AG04450 (cell line): ENCODE results near the gene PRPF4. TPM values are rescaled to one million over a fixed set of nuclear protein-coding genes. Genes with fewer than 3 reads are reported as not detected.
"Not testable (repeated sequence)": the region's sequence is repeated elsewhere in the genome, so short reads cannot be mapped to it uniquely, and the experiment has no call there.

ENCODE experiments used
- CTCF ChIA-PET: fragments of 300-600, 350-600 bp; formaldehyde crosslinking; extraction: SDS; loops from one replicate; lab custom pipeline; 2022; ENCODE audit warnings: antibody characterized with exemption, inconsistent platforms; lab: Charles Lee
- POLR2A ChIA-PET: fragments of 350-600 bp; formaldehyde crosslinking; extraction: SDS; loops from one replicate; lab custom pipeline; 2021; ENCODE audit warnings: antibody characterized with exemption, inconsistent platforms; lab: Yijun Ruan, JAX
- DNase-seq: peaks from one replicate; pipeline ENCODE4 v3.0.0-alpha.2; 2011; ENCODE audit warnings: low read depth, low spot score
- H3K27ac ChIP-seq: one replicate; pipeline ENCODE4 v1.5.1; 2012; ENCODE audit warnings: low read depth, low read length, control low read depth
- H3K27me3 ChIP-seq: one replicate; pipeline ENCODE4 v1.6.0; 2012; ENCODE audit warnings: low read length; ENCODE audit not compliant: control insufficient read depth, insufficient read depth
- H3K4me3 ChIP-seq: 2 replicates; pipeline ENCODE4 v1.5.1; 2011; ENCODE audit warnings: mild to moderate bottlenecking, low read depth, low read length, control low read depth
- H3K9me3 ChIP-seq: 2 replicates; pipeline ENCODE4 v1.5.1; 2012; ENCODE audit warnings: low read length; ENCODE audit not compliant: control insufficient read depth, insufficient read depth
- polyA plus RNA-seq: library from polyadenylated mRNA; depleted of rRNA; stranded (reverse); fragments of >200 nt; gene quantifications from 2 replicates; pipeline ENCODE4 v1.2.3, GENCODE V29; 2011
- TF ChIP-seq, protein P1 (sequence below): IDR thresholded peaks from 2 replicates; pipeline ENCODE4 v1.5.1; 2011; ENCODE audit warnings: low read depth, low read length, control low read depth, inconsistent platforms

PRPF4 gene
- polyA plus RNA-seq, 1 experiment = 20.9 TPM

DNA sequence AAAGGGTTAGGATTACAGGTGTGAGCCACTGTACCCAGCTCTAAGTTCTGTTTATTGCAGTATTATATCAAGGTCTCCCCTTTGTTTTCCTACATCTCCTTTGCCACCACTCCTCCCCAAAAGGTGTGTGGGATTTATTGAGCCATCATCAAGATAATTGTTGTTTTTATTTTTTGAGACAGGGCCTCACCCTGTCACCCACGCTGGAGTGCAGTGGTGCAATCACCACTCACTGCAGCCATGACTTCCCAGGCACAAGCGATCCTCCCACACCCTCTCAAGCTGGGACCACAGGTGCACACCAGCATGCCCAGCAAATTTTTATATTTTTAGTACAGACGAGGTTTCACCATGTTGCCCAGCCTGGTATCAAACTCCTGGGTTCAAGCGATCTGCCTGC is 29.6 kb upstream of the PRPF4 start:
- Histone ChIP-seq H3K27ac (no peak overlapping the region), H3K27me3 (no peaks in the 10 kb centered on the region), H3K9me3 (no peaks in the 10 kb centered on the region), H3K4me3 (no peak overlapping the region)
- TF ChIP-seq, protein P1, sequence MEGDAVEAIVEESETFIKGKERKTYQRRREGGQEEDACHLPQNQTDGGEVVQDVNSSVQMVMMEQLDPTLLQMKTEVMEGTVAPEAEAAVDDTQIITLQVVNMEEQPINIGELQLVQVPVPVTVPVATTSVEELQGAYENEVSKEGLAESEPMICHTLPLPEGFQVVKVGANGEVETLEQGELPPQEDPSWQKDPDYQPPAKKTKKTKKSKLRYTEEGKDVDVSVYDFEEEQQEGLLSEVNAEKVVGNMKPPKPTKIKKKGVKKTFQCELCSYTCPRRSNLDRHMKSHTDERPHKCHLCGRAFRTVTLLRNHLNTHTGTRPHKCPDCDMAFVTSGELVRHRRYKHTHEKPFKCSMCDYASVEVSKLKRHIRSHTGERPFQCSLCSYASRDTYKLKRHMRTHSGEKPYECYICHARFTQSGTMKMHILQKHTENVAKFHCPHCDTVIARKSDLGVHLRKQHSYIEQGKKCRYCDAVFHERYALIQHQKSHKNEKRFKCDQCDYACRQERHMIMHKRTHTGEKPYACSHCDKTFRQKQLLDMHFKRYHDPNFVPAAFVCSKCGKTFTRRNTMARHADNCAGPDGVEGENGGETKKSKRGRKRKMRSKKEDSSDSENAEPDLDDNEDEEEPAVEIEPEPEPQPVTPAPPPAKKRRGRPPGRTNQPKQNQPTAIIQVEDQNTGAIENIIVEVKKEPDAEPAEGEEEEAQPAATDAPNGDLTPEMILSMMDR = no peak
- POLR2A ChIA-PET = interaction anchor here (0.7 kb wide), 1 partner anchor 24 kb away, joined by 4 read pairs; no protein-coding TSS in a partner anchor
- DNase-seq = no peak
- CTCF ChIA-PET = no interaction called here

DNA sequence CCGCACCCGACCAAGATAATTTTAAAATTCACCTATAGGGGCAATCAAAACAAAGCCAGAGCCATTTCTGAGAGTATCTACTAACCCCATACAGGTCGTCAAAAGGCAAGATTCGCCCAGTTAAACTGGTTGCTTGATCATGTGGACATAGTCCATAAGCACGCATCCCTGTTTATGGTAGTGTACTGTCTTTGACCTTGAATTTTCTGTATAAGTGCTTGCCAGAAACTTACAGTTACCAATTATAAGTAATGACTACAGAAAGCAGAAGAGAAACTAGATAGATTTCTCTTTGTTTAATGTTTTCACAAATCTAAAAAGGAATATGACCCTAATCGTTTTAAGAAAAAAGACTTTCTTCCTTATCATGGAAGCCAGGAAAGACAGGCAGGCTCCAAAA is 28.5 kb upstream of the PRPF4 start:
- CTCF ChIA-PET = no interaction called here
- H3K9me3 ChIP-seq = no peaks in the 10 kb centered on the region
- TF ChIP-seq, protein P1 = no peak

DNA sequence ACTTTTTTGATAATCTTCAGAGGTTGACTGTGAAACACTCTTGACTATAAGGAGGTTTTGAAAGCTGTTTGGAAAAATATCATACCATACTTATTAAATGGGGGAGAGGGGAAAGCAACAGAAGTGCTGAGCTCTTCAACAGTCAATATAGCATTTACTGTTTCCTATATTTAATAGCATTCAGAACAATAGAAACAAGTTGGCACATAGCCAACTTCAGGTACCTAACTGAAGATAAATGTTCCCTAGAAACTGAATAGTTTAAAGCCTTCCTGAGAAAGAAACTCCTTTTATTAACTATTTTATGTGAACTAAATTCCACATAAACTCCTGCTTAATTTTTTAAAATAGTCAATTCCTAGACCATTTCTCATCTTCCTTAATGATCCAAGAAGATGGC is 27.8 kb upstream of the PRPF4 start:
- POLR2A ChIA-PET = no interaction called here
- DNase-seq = no peak
- Histone ChIP-seq H3K27ac (no peak overlapping the region), H3K4me3 (no peak overlapping the region), H3K9me3 (no peaks in the 10 kb centered on the region), H3K27me3 (no peaks in the 10 kb centered on the region)
- TF ChIP-seq, protein P1 = no peak
- CTCF ChIA-PET = no interaction called here

More for the DNA sequence above, 28.5 kb upstream of the PRPF4 start:
- POLR2A ChIA-PET = interaction anchor here (0.7 kb wide), 1 partner anchor 25 kb away, joined by 4 read pairs; no protein-coding TSS in a partner anchor
- H3K4me3 ChIP-seq = no peak overlapping the region
- H3K27ac ChIP-seq = no peak overlapping the region
- no peaks in the 10 kb centered on the region for H3K27me3 ChIP-seq
- DNase-seq = no peak

DNA sequence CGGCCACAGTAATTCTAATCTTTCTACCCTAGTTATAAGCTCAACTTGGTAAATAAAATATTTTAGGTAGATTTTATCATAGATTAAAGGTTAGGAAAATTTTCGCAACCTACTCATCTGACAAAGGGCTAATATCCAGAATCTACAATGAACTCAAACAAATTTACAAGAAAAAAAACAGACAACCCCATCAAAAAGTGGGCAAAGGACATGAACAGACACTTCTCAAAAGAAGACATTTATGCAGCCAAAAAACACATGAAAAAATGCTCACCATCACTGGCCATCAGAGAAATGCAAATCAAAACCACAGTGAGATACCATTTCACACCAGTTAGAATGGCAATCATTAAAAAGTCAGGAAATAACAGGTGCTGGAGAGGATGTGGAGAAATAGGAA is 25.8 kb upstream of the PRPF4 start:
- DNase-seq, POLR2A ChIA-PET, H3K27me3 ChIP-seq, H3K27ac ChIP-seq, H3K4me3 ChIP-seq, H3K9me3 ChIP-seq: not testable (repeated sequence)
- CTCF ChIA-PET = interaction anchor here (1.0 kb wide), 1 partner anchor 25 kb away, joined by 5 read pairs; no protein-coding TSS in a partner anchor

DNA sequence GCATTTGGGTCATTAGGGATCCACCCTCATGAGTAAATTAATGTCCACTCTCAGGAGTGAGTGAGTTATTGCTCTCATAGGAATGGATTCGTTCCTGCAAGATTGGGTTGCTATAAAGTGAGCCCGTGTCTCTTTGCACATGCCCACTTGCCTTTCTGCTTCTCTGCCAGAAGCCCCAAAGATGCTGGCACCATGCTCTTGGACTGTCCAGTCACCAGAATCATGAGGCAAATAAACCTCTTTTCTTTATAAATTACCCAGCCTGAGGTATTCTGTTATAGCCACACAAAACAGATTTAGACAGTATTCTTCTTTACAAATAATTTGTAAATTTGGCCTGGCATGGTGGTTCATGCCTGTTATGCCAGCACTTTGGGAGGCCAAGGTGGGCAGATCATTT is 24.7 kb upstream of the PRPF4 start:
- no peak overlapping the region for H3K27ac ChIP-seq
- TF ChIP-seq, protein P1 = no peak
- no peaks in the 10 kb centered on the region for H3K9me3 ChIP-seq
- H3K4me3 ChIP-seq = no peak overlapping the region
- no peaks in the 10 kb centered on the region for H3K27me3 ChIP-seq
- no peak for DNase-seq
- ChIA-PET POLR2A (no interaction called here), CTCF (interaction anchor here (1.0 kb wide), 1 partner anchor 23 kb away, joined by 3 read pairs; no protein-coding TSS in a partner anchor)
